Left lung (tissue), 10 donors: ENCODE data around the gene HACL1. TPM values are rescaled to one million over a fixed set of nuclear protein-coding genes. Genes with fewer than 3 reads are reported as not detected.

Experiments used
- ATAC-seq: fragments of 200-7000 bp; cut with Tn5 transposase; one replicate; pipeline ENCODE4 v1.9.1; 2020; ENCODE audit warnings: moderate library complexity
- DNase-seq, 4 donors: peaks; one replicate each; pipeline ENCODE4 v3.0.0-alpha.2; 2013 to 2020
- H3K27ac ChIP-seq, 2 donors: fragments of 200-600 bp; sonication (generic) in 1 of 2; one replicate each; pipeline versions ENCODE4 v1.5.0 to v1.8.0; 2020 to 2021
- H3K27me3 ChIP-seq, 2 donors: fragments of 200-600 bp; sonication (generic) in 1 of 2; one replicate each; pipeline versions ENCODE4 v1.5.0 to v1.8.0; 2020 to 2021
- H3K36me3 ChIP-seq, 2 donors: fragments of 200-600 bp; sonication (generic) in 1 of 2; one replicate each; pipeline versions ENCODE4 v1.5.0 to v1.8.0; 2020 to 2021
- H3K4me1 ChIP-seq, 2 donors: fragments of 200-600 bp; one replicate each; pipeline ENCODE4 v1.8.0; 2021
- H3K4me3 ChIP-seq, 2 donors: fragments of 200-600 bp; sonication (generic) in 1 of 2; one replicate each; pipeline versions ENCODE4 v1.5.0 to v1.8.0; 2020 to 2021; ENCODE audit warnings: mild to moderate bottlenecking in 1 of 2
- H3K9me3 ChIP-seq, 2 donors: fragments of 200-600 bp; sonication (generic) in 1 of 2; one replicate each; pipeline versions ENCODE4 v1.5.0 to v1.8.0; 2020 to 2021
- intact Hi-C, 2 donors: fragments of 100-400 bp; cut with DNase I; formaldehyde crosslinking; loops; one replicate each; pipeline versions ENCODE4 v1.11.2 to v1.14.2; 2022
- polyA plus RNA-seq, 6 donors: library from polyadenylated mRNA; unstranded; fragments of 120-200 nt; gene quantifications; one replicate each; pipeline ENCODE4 v1.2.1, GENCODE V29; 2013; ENCODE audit not compliant: insufficient read length in 6 of 6
- total RNA-seq, 2 donors: library from RNA; stranded (reverse); fragmentation: NEBNext Ultra II Directional; extraction: Animal tissue kit (Norgen Biotek cat#: 25700); gene quantifications; one replicate each; pipeline ENCODE4 v1.2.1, GENCODE V29; 2021
- TF ChIP-seq, protein P1 (sequence below), 2 donors: fragments of 200-600 bp; sonication (generic) in 1 of 2; IDR thresholded peaks; one replicate each; pipeline versions ENCODE4 v1.5.0 to v1.8.0; 2021; ENCODE audit warnings: antibody characterized with exemption in 2 of 2
- donor health status: DM: no; HTN: yes; CAD: no.
- donor health status: DM: no; HTN: no; CAD: no.

HACL1 gene
- total and polyA plus RNA-seq, 8 donors, result 15.5 to 24.6 (median 19.0) TPM

DNA sequence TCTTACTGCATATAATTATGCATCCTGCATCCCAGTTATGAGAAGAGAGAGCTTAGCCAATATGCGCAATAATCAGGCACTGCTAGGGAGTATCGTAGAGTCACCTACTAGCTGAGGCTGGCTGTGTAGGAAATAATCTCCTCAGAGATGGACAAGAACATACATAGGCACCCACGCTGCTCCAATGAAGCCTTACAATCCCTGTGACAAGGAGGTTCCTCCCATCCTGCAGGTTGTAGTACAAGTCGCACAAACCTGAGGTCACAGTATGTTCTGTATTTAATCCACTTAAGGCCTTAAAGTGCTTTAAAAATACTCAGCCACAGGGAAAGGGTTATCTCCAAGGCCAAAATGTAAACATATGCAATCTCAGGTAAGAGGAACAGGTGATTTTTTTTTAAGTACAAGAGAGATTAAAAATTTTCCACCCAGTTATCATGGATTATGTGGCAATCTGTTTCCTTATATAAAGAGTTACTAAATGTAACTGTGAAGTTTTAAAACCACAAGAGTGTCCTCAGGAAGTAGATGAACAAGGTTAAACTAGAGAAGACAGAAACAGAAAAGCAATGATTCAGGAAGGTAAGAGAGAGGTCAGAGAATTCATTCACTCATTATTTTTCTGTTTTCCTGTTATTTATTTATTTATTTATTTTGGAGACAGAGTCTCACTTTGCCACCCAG, 72.4 kb downstream of the HACL1 start:
- H3K36me3 ChIP-seq, result no peaks in the 10 kb centered on the region
- ATAC-seq (peak; percentile 95), DNase-seq (peak in 1 of 4 donors; percentile 41)
- H3K4me3 ChIP-seq, result no peak overlapping the region
- TF ChIP-seq, protein P1, sequence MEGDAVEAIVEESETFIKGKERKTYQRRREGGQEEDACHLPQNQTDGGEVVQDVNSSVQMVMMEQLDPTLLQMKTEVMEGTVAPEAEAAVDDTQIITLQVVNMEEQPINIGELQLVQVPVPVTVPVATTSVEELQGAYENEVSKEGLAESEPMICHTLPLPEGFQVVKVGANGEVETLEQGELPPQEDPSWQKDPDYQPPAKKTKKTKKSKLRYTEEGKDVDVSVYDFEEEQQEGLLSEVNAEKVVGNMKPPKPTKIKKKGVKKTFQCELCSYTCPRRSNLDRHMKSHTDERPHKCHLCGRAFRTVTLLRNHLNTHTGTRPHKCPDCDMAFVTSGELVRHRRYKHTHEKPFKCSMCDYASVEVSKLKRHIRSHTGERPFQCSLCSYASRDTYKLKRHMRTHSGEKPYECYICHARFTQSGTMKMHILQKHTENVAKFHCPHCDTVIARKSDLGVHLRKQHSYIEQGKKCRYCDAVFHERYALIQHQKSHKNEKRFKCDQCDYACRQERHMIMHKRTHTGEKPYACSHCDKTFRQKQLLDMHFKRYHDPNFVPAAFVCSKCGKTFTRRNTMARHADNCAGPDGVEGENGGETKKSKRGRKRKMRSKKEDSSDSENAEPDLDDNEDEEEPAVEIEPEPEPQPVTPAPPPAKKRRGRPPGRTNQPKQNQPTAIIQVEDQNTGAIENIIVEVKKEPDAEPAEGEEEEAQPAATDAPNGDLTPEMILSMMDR (IDR thresholded peaks at IDR 0.05), result no peak
- no peaks in the 10 kb centered on the region for H3K9me3 ChIP-seq
- no peaks in the 10 kb centered on the region for H3K27me3 ChIP-seq
- peak overlapping the region; percentile 53 to 66 for H3K27ac ChIP-seq
- intact Hi-C loops, result no loop called here
- H3K4me1 ChIP-seq, result peaks cover 3 to 11% of the 10 kb centered on the region in 2 donors

DNA sequence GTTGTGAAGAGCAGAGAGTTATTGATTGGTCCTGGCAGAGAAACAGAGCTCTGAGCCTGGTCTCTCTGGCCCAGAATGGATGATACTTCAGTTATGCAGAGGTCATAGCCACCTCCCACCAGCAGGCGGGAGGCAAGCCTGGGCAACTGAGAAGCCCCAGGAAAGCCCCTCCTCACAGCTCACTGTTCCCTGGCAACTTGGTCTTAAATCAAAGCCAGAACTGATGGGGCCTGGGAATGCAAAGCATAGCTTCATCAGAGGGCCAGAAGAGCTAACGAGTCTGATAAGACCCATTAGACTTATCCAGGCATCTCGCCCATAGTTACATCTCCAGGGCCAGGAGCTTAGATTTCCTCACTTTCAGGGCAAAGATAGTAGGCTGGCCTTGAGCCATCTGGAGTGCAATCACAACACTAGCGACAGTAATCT, 74.3 kb downstream of the HACL1 start:
- Histone ChIP-seq H3K4me3 (no peak overlapping the region), H3K9me3 (no peaks in the 10 kb centered on the region), H3K4me1 (peaks cover 3 to 11% of the 10 kb centered on the region in 2 donors), H3K27ac (no peak overlapping the region), H3K36me3 (no peaks in the 10 kb centered on the region), H3K27me3 (no peaks in the 10 kb centered on the region)
- no peak for ATAC-seq
- TF ChIP-seq, protein P1 (IDR thresholded peaks at IDR 0.05), result peak in 1 of 2 donors; percentile 5
- intact Hi-C loops, result no loop called here
- DNase-seq, result peak in 2 of 4 donors; percentile 59 to 80

DNA sequence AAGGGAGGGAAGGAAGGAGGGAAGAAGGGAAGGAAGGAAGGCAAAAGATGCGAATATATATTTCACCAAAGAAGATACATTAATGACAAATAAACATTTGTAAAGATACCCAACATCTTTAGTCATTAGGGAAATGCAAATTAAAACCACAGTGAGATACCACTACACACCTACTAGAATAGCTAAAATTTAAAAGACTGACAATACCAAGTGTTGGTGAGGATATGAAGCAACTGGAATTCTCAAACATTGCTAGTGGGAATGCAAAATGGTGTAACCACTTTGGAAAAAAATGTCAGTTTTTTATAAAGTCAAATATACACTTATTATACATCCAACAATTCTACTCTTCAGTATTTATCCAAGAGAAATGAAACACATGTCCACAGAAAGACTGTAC, 75.6 kb downstream of the HACL1 start:
- no peaks in the 10 kb centered on the region for H3K36me3 ChIP-seq
- no peaks in the 10 kb centered on the region for H3K27me3 ChIP-seq
- TF ChIP-seq, protein P1 (IDR thresholded peaks at IDR 0.05), result no peak
- H3K4me3 ChIP-seq, result no peak overlapping the region
- intact Hi-C loops, result no loop called here
- no peak overlapping the region for H3K27ac ChIP-seq
- peaks cover 10 to 11% of the 10 kb centered on the region in 2 donors for H3K4me1 ChIP-seq
- ATAC-seq (no peak), DNase-seq (no peak)
- H3K9me3 ChIP-seq, result no peaks in the 10 kb centered on the region

DNA sequence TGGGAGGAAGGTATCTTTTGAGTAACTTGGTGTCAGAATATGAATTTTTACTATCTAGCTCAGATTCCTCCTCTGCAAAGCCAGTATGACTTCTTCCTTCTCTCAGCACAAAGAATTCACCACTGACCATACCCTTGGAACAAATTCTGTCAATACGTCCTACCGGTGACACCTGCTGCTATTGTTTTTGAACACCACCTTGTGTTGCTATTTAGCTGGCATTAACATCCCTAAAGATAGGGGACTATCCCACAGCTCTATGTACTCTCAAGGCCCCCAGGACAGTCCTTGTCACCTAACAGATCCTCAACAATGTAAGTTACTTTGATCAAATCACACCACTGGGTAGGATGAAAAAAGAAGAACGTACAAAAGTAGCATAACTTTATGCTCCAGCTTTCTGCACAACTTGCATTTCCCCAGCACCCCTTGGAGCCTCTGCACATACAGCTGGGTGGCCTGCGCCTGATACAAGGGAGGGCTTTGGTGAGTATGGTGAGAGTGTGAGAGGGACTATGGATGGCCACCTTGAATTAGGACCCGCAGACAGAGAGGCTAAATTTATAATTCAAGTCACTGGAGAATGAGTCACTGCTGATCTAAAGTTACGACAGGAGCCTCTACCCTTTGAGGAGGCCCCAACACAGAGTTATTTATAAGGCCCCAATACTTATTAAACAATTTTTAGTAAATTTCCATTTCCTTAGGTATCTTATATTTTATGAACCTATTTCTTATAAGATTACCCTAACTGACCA, 77.5 kb downstream of the HACL1 start:
- Histone ChIP-seq H3K4me1 (peaks cover 2 to 14% of the 10 kb centered on the region in 2 donors), H3K36me3 (no peaks in the 10 kb centered on the region), H3K4me3 (no peak overlapping the region), H3K9me3 (no peaks in the 10 kb centered on the region), H3K27ac (no peak overlapping the region), H3K27me3 (no peaks in the 10 kb centered on the region)
- intact Hi-C loops, result no loop called here
- ATAC-seq, result no peak
- DNase-seq, result no peak
- TF ChIP-seq, protein P1 (IDR thresholded peaks at IDR 0.05), result no peak

DNA sequence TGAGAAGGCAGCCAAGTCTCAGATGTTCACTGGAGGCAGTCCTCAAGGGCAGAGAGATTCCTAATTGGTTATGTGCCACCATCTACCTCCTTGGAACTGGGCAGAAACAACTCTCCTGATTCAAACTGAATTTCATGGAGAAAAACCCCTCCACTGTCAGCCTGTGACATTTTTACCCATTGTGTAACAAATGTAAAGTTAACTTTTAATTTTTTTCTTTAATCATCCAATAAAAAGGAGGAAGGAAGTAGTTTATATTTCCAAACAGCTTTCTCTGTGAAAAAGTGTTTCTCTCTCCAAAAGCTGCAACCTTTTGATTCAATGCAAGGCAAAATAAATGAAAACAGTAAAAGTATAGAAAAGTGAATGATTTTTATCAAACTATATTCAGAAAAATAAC, 79.4 kb downstream of the HACL1 start:
- no peak overlapping the region for H3K27ac ChIP-seq
- intact Hi-C loops, result no loop called here
- H3K27me3 ChIP-seq, result no peaks in the 10 kb centered on the region
- ATAC-seq, result no peak
- no peak overlapping the region for H3K4me3 ChIP-seq
- H3K4me1 ChIP-seq, result peaks cover 0 to 14% of the 10 kb centered on the region in 2 donors
- H3K9me3 ChIP-seq, result no peaks in the 10 kb centered on the region
- TF ChIP-seq, protein P1 (IDR thresholded peaks at IDR 0.05), result no peak
- H3K36me3 ChIP-seq, result no peaks in the 10 kb centered on the region
- DNase-seq, result no peak
